Naive thymus-derived CD8-positive, alpha-beta T cell (primary cell): ENCODE measurements around the gene OR4K2. TPM values are rescaled to one million over a fixed set of nuclear protein-coding genes. Genes with fewer than 3 reads are reported as not detected.

Source experiments
- ATAC-seq, 2 donors: fragments of 150-1000 bp; cut with Tn5 transposase in 1 of 2; sonication (Bioruptor Pico), chemical (Tn5 transposase) in 1 of 2; 1 replicate in 1 of 2; 2 replicates in 1 of 2; pipeline ENCODE4 v1.10.0; 2021; ENCODE audit warnings: mild to moderate bottlenecking in 2 of 2, moderate library complexity in 2 of 2
- POLR2A ChIA-PET: fragments of 350-600 bp; sonication (Branson Sonifier 250); formaldehyde crosslinking; loops from one replicate; lab custom pipeline; 2021; ENCODE audit warnings: antibody characterized with exemption; lab: Charles Lee
- DNase-seq, 10 donors: peaks; one replicate each; pipeline versions ENCODE4 v3.0.0 to v3.0.0-alpha.2; 2020 to 2022
- H3K27ac Mint-ChIP-seq, 10 donors: one replicate each; pipeline ENCODE4 v1.8.0; 2020 to 2022; ENCODE audit warnings: mild to moderate bottlenecking in 10 of 10, mixed read lengths in 10 of 10, moderate library complexity in 4 of 10, inconsistent platforms in 1 of 10
- H3K27me3 Mint-ChIP-seq, 5 donors: one replicate each; pipeline ENCODE4 v1.8.0; 2021 to 2022; ENCODE audit warnings: mixed read lengths in 5 of 5
- H3K36me3 Mint-ChIP-seq, 3 donors: one replicate each; pipeline ENCODE4 v1.8.0; 2020 to 2022; ENCODE audit warnings: mixed read lengths in 3 of 3, mild to moderate bottlenecking in 2 of 3, inconsistent platforms in 1 of 3
- H3K4me1 Mint-ChIP-seq, 4 donors: one replicate each; pipeline ENCODE4 v1.8.0; 2021 to 2022; ENCODE audit warnings: mixed read lengths in 4 of 4
- H3K4me3 Mint-ChIP-seq, 10 donors: one replicate each; pipeline ENCODE4 v1.8.0; 2020 to 2022; ENCODE audit warnings: mild to moderate bottlenecking in 10 of 10, mixed read lengths in 10 of 10, moderate library complexity in 6 of 10, inconsistent platforms in 1 of 10
- H3K9me3 Mint-ChIP-seq, 9 donors: one replicate each; pipeline ENCODE4 v1.8.0; 2020 to 2022; ENCODE audit warnings: mixed read lengths in 9 of 9, mild to moderate bottlenecking in 3 of 9, inconsistent platforms in 1 of 9, moderate library complexity in 1 of 9
- polyA plus RNA-seq, 3 donors: library from polyadenylated mRNA; unstranded; fragments of 300-500 nt; fragmentation: Illumina TruSeq; gene quantifications; one replicate each; pipeline ENCODE4 v1.2.3, GENCODE V29; 2021
- total RNA-seq, 8 experiments: library from RNA in 2 of 8; stranded (reverse) in 2 of 8; gene quantifications; one replicate each; pipeline ENCODE4 v1.2.3 and lab custom pipeline; 2021 to 2026

OR4K2 gene
- total and polyA plus RNA-seq, 5 experiments from 2014 or later: not detected

DNA sequence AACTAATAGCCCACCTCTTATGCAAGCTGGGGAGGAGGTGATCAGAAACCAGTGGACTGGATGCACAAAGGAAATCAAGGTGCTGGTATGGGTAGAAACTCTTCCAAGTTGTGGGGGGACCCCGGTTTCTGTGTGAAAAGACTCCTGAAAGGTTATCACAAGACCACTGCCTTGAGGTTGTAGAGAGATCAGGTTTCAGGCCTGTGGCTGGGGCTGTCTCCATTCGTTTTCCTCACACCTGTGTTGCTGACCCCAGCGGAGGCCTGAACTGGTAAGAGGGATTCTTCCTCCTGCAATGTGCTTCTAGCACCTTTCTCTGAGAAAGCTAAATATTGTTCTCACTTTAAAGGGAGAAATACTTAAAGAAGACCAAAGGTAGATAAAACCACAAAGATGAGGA, 36.2 kb downstream of the OR4K2 start:
- no peak for ATAC-seq
- Mint-ChIP-seq H3K9me3 (peaks cover 2 to 16% (median 10%) of the 10 kb centered on the region in 9 donors), H3K36me3 (peaks cover 0 to 10% (median 4%) of the 10 kb centered on the region in 3 donors), H3K27ac (no peak overlapping the region), H3K4me1 (no peaks in the 10 kb centered on the region), H3K4me3 (no peak overlapping the region), H3K27me3 (peaks cover 0 to 13% (median 4%) of the 10 kb centered on the region in 5 donors)
- POLR2A ChIA-PET: no interaction called here
- no peak for DNase-seq

DNA sequence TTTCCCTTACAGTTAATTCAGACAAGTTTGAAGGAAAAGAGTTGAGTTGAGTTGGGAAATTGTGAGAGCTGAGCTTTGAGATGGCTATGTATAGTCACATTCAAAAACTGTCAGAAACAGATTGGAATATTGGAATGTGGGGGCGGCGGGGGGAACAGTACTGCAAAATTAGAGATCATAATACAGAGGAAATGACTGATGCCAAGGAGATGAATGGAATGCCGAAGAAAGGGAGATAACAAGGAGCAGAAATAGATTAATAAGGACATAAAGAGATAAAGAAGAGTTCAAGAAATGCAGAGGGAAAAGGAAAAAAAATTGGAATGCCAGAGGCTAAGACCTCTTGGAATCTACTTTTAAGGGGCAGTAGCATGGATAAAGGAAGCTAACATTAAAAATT, 42.3 kb downstream of the OR4K2 start:
- Mint-ChIP-seq H3K4me1 (no peaks in the 10 kb centered on the region), H3K9me3 (no peaks in the 10 kb centered on the region), H3K4me3 (no peak overlapping the region), H3K36me3 (no peaks in the 10 kb centered on the region), H3K27ac (no peak overlapping the region), H3K27me3 (no peaks in the 10 kb centered on the region)
- ATAC-seq: no peak
- POLR2A ChIA-PET: no interaction called here
- no peak for DNase-seq

DNA sequence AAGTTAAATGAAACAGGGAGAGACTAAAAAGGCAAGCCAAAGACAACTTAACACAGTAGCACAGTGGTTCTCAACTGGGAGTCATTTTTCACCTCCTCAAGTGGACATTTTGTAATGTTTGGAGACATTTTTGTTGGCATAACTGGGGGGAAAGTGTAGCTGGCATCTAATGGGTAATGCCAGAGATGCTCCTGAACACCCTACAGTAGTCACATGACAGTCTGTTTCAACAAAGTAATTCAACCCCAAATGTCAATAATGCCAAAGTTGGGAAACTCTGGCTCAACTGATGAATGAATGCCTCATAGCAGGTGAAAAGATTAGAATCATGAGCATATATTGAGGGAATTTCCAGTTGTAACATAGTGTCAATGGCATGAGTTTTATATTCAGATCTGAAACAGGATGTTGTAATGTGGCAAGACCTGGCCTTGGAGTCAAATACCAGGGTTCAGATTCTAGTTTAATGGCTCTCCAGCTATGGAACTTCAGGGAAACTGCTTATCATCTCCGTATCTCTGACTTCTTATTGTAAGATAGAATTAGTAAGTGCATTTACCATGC, 43.1 kb downstream of the OR4K2 start:
- Mint-ChIP-seq H3K4me3 (no peak overlapping the region), H3K27ac (no peak overlapping the region), H3K27me3 (no peaks in the 10 kb centered on the region), H3K4me1 (no peaks in the 10 kb centered on the region), H3K9me3 (no peaks in the 10 kb centered on the region), H3K36me3 (no peaks in the 10 kb centered on the region)
- DNase-seq (no peak), ATAC-seq (peak in 1 of 2 donors; percentile 30)
- POLR2A ChIA-PET: no interaction called here

DNA sequence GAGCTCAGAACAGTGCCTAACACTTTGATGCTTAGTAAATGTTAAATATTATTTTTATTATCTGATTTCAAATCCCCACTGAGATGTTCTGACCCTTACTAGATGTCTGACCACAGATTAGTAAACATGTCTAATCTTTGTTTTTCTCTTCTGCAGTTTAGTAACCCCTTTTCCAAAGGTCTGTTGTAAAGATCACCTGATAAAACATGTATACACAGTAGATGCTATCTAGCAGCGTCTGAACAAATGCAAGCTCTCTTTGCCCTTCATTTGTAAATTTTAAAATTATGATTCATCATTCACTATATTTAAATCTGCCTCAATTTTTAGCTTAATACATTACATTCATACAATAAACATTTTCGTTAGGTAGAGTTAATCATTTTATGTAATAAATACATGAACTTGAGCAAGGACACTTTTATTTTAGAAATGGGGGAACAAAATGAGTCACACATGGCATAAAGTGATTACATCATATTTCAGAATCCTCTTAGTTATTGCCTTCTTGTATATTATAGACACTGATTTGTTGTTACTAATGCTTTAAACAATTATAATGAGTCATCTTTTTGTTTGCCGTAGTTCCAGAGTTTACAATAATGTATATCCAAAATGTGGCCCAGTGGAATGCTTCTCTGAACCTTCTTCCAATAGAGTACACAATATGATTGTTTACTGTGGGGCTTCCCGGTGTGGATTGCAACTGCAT, 43.8 kb downstream of the OR4K2 start:
- Mint-ChIP-seq H3K4me1 (no peaks in the 10 kb centered on the region), H3K36me3 (no peaks in the 10 kb centered on the region)
- no peak for ATAC-seq

DNA sequence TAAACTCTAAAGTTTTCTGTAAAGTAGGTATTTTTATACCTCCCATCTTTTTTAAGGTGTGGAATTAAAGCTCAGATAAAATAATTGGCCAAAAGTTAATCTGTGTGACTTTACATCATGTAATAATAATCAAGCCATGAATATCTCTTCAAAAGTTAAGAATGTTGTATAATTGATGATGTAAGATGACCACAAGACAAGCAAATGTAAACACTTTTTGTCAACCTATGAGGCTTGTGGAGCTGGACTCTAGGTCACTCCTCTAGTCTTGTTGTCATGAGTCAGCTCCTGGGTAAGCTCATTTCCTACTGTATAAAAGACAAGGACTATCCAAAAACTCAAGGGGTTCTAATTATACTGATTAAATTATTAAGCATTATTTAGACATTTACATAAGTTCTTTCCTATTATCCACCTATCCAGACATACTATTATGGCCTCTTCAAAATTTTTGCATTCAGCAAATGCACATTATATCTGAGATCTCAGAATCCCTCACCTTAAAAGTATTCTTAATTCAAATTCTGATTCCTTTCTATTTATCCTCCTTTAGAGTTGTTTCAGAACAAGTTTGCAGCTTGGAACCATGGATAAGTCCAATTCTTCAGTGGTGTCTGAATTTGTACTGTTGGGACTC, 45.2 kb downstream of the OR4K2 start, which contains the start of gene OR4K5:
Gene OR4K5 (plus strand): TSS at position 587 of the 637 bp plus-strand sequence. CDS start 0 bp downstream, at position 587.
- ATAC-seq (no peak), DNase-seq (no peak)
- H3K27ac Mint-ChIP-seq: no peak within 1 kb of the TSS
- peaks cover 0 to 3% (median 0%) of the 10 kb centered on the region in 9 donors for H3K9me3 Mint-ChIP-seq
- no peaks in the 10 kb centered on the region for H3K4me1 Mint-ChIP-seq
- H3K27me3 Mint-ChIP-seq: no peaks in the 10 kb centered on the region
- H3K36me3 Mint-ChIP-seq: no peaks in the 10 kb centered on the region
- no peak within 1 kb of the TSS for H3K4me3 Mint-ChIP-seq
- POLR2A ChIA-PET: no interaction called here

More for the DNA sequence above, 43.8 kb downstream of the OR4K2 start:
- Mint-ChIP-seq H3K9me3 (no peaks in the 10 kb centered on the region), H3K4me3 (no peak overlapping the region), H3K27me3 (no peaks in the 10 kb centered on the region), H3K27ac (no peak overlapping the region)
- POLR2A ChIA-PET: no interaction called here
- DNase-seq: no peak

DNA sequence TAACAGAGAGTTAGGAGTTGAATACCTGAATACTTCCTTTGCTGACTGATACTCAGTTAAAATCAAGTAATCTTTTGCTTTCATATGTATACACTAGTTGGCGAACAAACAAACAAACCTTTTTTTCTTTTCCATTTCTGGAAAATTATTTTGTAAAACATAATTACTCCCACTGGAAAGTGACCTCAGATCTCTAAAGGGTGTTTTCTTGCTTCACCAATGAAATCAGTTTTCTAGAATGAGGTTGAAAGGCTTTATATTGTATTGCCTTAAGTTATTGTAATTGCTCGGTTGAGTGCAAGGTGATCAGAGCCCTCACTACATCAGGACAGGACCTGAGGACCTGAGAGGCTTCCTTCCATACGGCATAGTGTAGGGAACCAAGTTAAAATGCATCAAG, 55.7 kb downstream of the OR4K2 start, which contains the start of gene OR4K1:
Gene OR4K1 (plus strand): TSS at position 301 of the 400 bp plus-strand sequence. CDS start 4,750 bp downstream, outside the sequence.
- no peaks in the 10 kb centered on the region for H3K9me3 Mint-ChIP-seq
- peaks cover 0 to 2% (median 0%) of the 10 kb centered on the region in 4 donors for H3K4me1 Mint-ChIP-seq
- peaks cover 0 to 4% (median 2%) of the 10 kb centered on the region in 5 donors for H3K27me3 Mint-ChIP-seq
- POLR2A ChIA-PET: no interaction called here
- H3K36me3 Mint-ChIP-seq: no peaks in the 10 kb centered on the region
- H3K27ac Mint-ChIP-seq: no peak within 1 kb of the TSS
- no peak within 1 kb of the TSS for H3K4me3 Mint-ChIP-seq
- ATAC-seq (peak in 1 of 2 donors; percentile 21), DNase-seq (no peak)

Other genes starting within 250 kb of the OR4K2 start
- not detected for gene OR11H2, start 161.3 kb upstream of the OR4K2 start, total RNA-seq
- not detected for gene OR11H2, start 161.3 kb upstream of the OR4K2 start, polyA plus RNA-seq
- not detected for gene OR4Q3, start 131.6 kb upstream of the OR4K2 start, total RNA-seq
- gene OR4Q3, start 131.6 kb upstream of the OR4K2 start, polyA plus RNA-seq: not detected
- gene OR4M1, start 101.6 kb upstream of the OR4K2 start, total RNA-seq: not detected
- not detected for gene OR4M1, start 101.6 kb upstream of the OR4K2 start, polyA plus RNA-seq
- gene OR4N2, start 71.4 kb upstream of the OR4K2 start, total RNA-seq: not detected
- not detected for gene OR4N2, start 71.4 kb upstream of the OR4K2 start, polyA plus RNA-seq
- not detected for gene OR4K5, start 45.5 kb downstream of the OR4K2 start, total RNA-seq
- gene OR4K5, start 45.5 kb downstream of the OR4K2 start, polyA plus RNA-seq: not detected
- gene OR4K1, start 55.8 kb downstream of the OR4K2 start, total RNA-seq: not detected
- not detected for gene OR4K1, start 55.8 kb downstream of the OR4K2 start, polyA plus RNA-seq
- gene OR4K15, start 100.4 kb downstream of the OR4K2 start, total RNA-seq: not detected
- not detected for gene OR4K15, start 100.4 kb downstream of the OR4K2 start, polyA plus RNA-seq
- gene OR4Q2, start 127.0 kb downstream of the OR4K2 start, total RNA-seq: not detected
- not detected for gene OR4Q2, start 127.0 kb downstream of the OR4K2 start, polyA plus RNA-seq
- gene OR4K14, start 144.2 kb downstream of the OR4K2 start, total RNA-seq: not detected
- gene OR4K14, start 144.2 kb downstream of the OR4K2 start, polyA plus RNA-seq: not detected
- not detected for gene OR4K13, start 160.9 kb downstream of the OR4K2 start, total RNA-seq
- not detected for gene OR4K13, start 160.9 kb downstream of the OR4K2 start, polyA plus RNA-seq
- not detected for gene OR4L1, start 184.9 kb downstream of the OR4K2 start, total RNA-seq
- gene OR4L1, start 184.9 kb downstream of the OR4K2 start, polyA plus RNA-seq: not detected
- not detected for gene OR4K17, start 235.6 kb downstream of the OR4K2 start, total RNA-seq
- gene OR4K17, start 235.6 kb downstream of the OR4K2 start, polyA plus RNA-seq: not detected